ENCODE results near the gene GANAB. TPM values are rescaled to one million over a fixed set of nuclear protein-coding genes. Genes with fewer than 3 reads are reported as not detected.

GANAB gene
- total and polyA plus RNA-seq, 2 experiments from 2014 or later: 224 to 312 TPM

GRCh38 chr11:62671236-62671607 lies 24.8 kb upstream of the GANAB start:
- Histone ChIP-seq H3K79me2 (ENCODE audit: insufficient read depth) (peaks cover 69% of the 10 kb centered on the region), H2AFZ (peak overlapping the region; percentile 84), H4K20me1 (ENCODE audit: insufficient read depth) (no peaks in the 10 kb centered on the region), H3K9me2 (ENCODE audit: insufficient read depth) (no peaks in the 10 kb centered on the region), H3K4me3 (peak overlapping the region; percentile 85), H3K4me2 (ENCODE audit: unreplicated experiment) (peak overlapping the region; percentile 83), H3K4me1 (ENCODE audit: insufficient read depth) (peaks cover 17% of the 10 kb centered on the region), H3F3A (ENCODE audit: insufficient read depth) (peaks cover 39% of the 10 kb centered on the region), H3K27me3 (replicated peaks; ENCODE audit: insufficient read depth) (no peaks in the 10 kb centered on the region), H3K27ac (peak overlapping the region; percentile 85), H3K9me3 (ENCODE audit: low read depth) (no peaks in the 10 kb centered on the region), H3K9ac (peak overlapping the region; percentile 89), H3K36me3 (ENCODE audit: low read depth) (peaks cover 3% of the 10 kb centered on the region; the same call in 1 of the 2 replicates)
- TF ChIP-seq EZH2 (IDR thresholded peaks at IDR 0.05; ENCODE audit: insufficient read depth, poor library complexity, severe bottlenecking): no peak
- no peak for TF ChIP-seq EZH2phosphoT487 (IDR thresholded peaks at IDR 0.05; ENCODE audit: insufficient read depth, low read depth)
- WGBS, 2 experiments (ENCODE audit: low coverage in 1 of 2, low lambda C conversion rate in 2 of 2, missing lambda C conversion rate in 2 of 2): 1 to 2% methylated on average over 17 of the region's 17 CpGs
- in situ Hi-C loops (cut with MboI): no loop called here
- peak; percentile 70 for DNase-seq

GRCh38 chr11:62669420-62670161 lies 23.2 kb upstream of the GANAB start:
- H3K9me2 ChIP-seq (ENCODE audit: insufficient read depth): no peaks in the 10 kb centered on the region
- H2AFZ ChIP-seq: no peak overlapping the region
- no peak overlapping the region for H3K4me3 ChIP-seq
- peak overlapping the region; percentile 85 for H3K27ac ChIP-seq
- H3K9ac ChIP-seq: peak overlapping the region; percentile 89; the same call in 1 of the 2 replicates
- H3K27me3 ChIP-seq (replicated peaks; ENCODE audit: insufficient read depth): no peaks in the 10 kb centered on the region
- WGBS, 2 experiments (ENCODE audit: low coverage in 1 of 2, low lambda C conversion rate in 2 of 2, missing lambda C conversion rate in 2 of 2): 71 to 76% methylated on average over 4 of the region's 4 CpGs
- peaks cover 42% of the 10 kb centered on the region for H3F3A ChIP-seq (ENCODE audit: insufficient read depth)
- TF ChIP-seq EZH2 (IDR thresholded peaks at IDR 0.05; ENCODE audit: insufficient read depth, poor library complexity, severe bottlenecking) (no peak), EZH2phosphoT487 (IDR thresholded peaks at IDR 0.05; ENCODE audit: insufficient read depth, low read depth) (no peak)
- in situ Hi-C loops (cut with MboI): no loop called here
- no peaks in the 10 kb centered on the region for H3K36me3 ChIP-seq (ENCODE audit: low read depth)
- peaks cover 63% of the 10 kb centered on the region for H3K79me2 ChIP-seq (ENCODE audit: insufficient read depth)
- no peaks in the 10 kb centered on the region for H4K20me1 ChIP-seq (ENCODE audit: insufficient read depth)
- no peaks in the 10 kb centered on the region for H3K9me3 ChIP-seq (ENCODE audit: low read depth)
- H3K4me1 ChIP-seq (ENCODE audit: insufficient read depth): peaks cover 21% of the 10 kb centered on the region
- peak; percentile 38 for DNase-seq
- H3K4me2 ChIP-seq (ENCODE audit: unreplicated experiment): no peak overlapping the region

GRCh38 chr11:62667460-62667859 lies 21.0 kb upstream of the GANAB start:
- Histone ChIP-seq H3K4me3 (0 out of 2 replicates have a peak overlapping the region, but pooled peaks have one; percentile 84), H3F3A (ENCODE audit: insufficient read depth) (peaks cover 30% of the 10 kb centered on the region), H3K27me3 (replicated peaks; ENCODE audit: insufficient read depth) (no peaks in the 10 kb centered on the region), H3K4me2 (ENCODE audit: unreplicated experiment) (peak overlapping the region; percentile 90), H3K79me2 (ENCODE audit: insufficient read depth) (peaks cover 60% of the 10 kb centered on the region), H4K20me1 (ENCODE audit: insufficient read depth) (no peaks in the 10 kb centered on the region), H2AFZ (no peak overlapping the region), H3K27ac (peak overlapping the region; percentile 72; the same call in 1 of the 2 replicates), H3K36me3 (ENCODE audit: low read depth) (0 out of 2 replicates have a peak, but pooled peaks cover 5% of the 10 kb centered on the region), H3K9ac (peak overlapping the region; percentile 87), H3K4me1 (ENCODE audit: insufficient read depth) (peaks cover 13% of the 10 kb centered on the region), H3K9me2 (ENCODE audit: insufficient read depth) (no peaks in the 10 kb centered on the region), H3K9me3 (ENCODE audit: low read depth) (no peaks in the 10 kb centered on the region)
- DNase-seq: no peak
- TF ChIP-seq EZH2 (IDR thresholded peaks at IDR 0.05; ENCODE audit: insufficient read depth, poor library complexity, severe bottlenecking) (no peak), EZH2phosphoT487 (IDR thresholded peaks at IDR 0.05; ENCODE audit: insufficient read depth, low read depth) (no peak)
- in situ Hi-C loops (cut with MboI): no loop called here
- 68 to 70% methylated on average over 2 of the region's 2 CpGs for WGBS, 2 experiments (ENCODE audit: low coverage in 1 of 2, low lambda C conversion rate in 2 of 2, missing lambda C conversion rate in 2 of 2)

- H3K36me3 ChIP-seq (ENCODE audit: low read depth): 0 out of 2 replicates have a peak, but pooled peaks cover 5% of the 10 kb centered on the region
- H3K79me2 ChIP-seq (ENCODE audit: insufficient read depth): peaks cover 59% of the 10 kb centered on the region
- H3K27ac ChIP-seq: peak overlapping the region; percentile 72
- no peak overlapping the region for H2AFZ ChIP-seq
- H3F3A ChIP-seq (ENCODE audit: insufficient read depth): peaks cover 30% of the 10 kb centered on the region
- peaks cover 12% of the 10 kb centered on the region for H3K4me1 ChIP-seq (ENCODE audit: insufficient read depth)
- TF ChIP-seq EZH2 (IDR thresholded peaks at IDR 0.05; ENCODE audit: insufficient read depth, poor library complexity, severe bottlenecking) (no peak), EZH2phosphoT487 (IDR thresholded peaks at IDR 0.05; ENCODE audit: insufficient read depth, low read depth) (no peak)
- H3K4me3 ChIP-seq: peak overlapping the region; percentile 84
- H3K4me2 ChIP-seq (ENCODE audit: unreplicated experiment): peak overlapping the region; percentile 90
- WGBS, 2 experiments (ENCODE audit: low coverage in 1 of 2, low lambda C conversion rate in 2 of 2, missing lambda C conversion rate in 2 of 2): 17 to 18% methylated on average over 16 of the region's 16 CpGs
- no peaks in the 10 kb centered on the region for H4K20me1 ChIP-seq (ENCODE audit: insufficient read depth)
- no peaks in the 10 kb centered on the region for H3K9me2 ChIP-seq (ENCODE audit: insufficient read depth)
- in situ Hi-C loops (cut with MboI): no loop called here
- no peaks in the 10 kb centered on the region for H3K27me3 ChIP-seq (replicated peaks; ENCODE audit: insufficient read depth)
- peak overlapping the region; percentile 87 for H3K9ac ChIP-seq
- DNase-seq: peak; percentile 29
- no peaks in the 10 kb centered on the region for H3K9me3 ChIP-seq (ENCODE audit: low read depth)
Observed at GRCh38 chr11:62666259-62666926, 20.0 kb upstream of the GANAB start.
